Lung (tissue), 12 donors: ENCODE measurements around the gene ADAMTS3. TPM values are rescaled to one million over a fixed set of nuclear protein-coding genes. Genes with fewer than 3 reads are reported as not detected.

ENCODE experiments used
- ATAC-seq: fragments of 200-7000 bp; cut with Tn5 transposase; one replicate; pipeline ENCODE4 v1.9.1; 2020; ENCODE audit warnings: moderate number of reproducible peaks; ENCODE audit not compliant: insufficient read depth, low FRiP score
- DNase-seq, 3 donors: peaks; one replicate each; pipeline ENCODE4 v3.0.0-alpha.2; 2013 to 2017
- H3K27ac ChIP-seq, 2 donors: one replicate each; pipeline ENCODE4 v1.5.1; 2013; ENCODE audit warnings: mild to moderate bottlenecking in 2 of 2, moderate library complexity in 2 of 2, control low read depth in 1 of 2, inconsistent platforms in 1 of 2, low read depth in 1 of 2, low read length in 1 of 2
- H3K27me3 ChIP-seq, 3 donors: one replicate each; pipeline ENCODE4 v1.5.1; 2013; ENCODE audit warnings: low read length in 2 of 3; ENCODE audit not compliant: control insufficient read depth in 3 of 3, insufficient read depth in 3 of 3
- H3K36me3 ChIP-seq, 4 donors: one replicate each; pipeline ENCODE4 v1.5.1; 2013; ENCODE audit warnings: low read length in 4 of 4, mild to moderate bottlenecking in 1 of 4, moderate library complexity in 1 of 4; ENCODE audit not compliant: control insufficient read depth in 4 of 4, insufficient read depth in 4 of 4
- H3K4me1 ChIP-seq, 5 donors: one replicate each; pipeline ENCODE4 v1.5.1; 2013; ENCODE audit warnings: low read length in 5 of 5, mild to moderate bottlenecking in 2 of 5, moderate library complexity in 1 of 5; ENCODE audit not compliant: control insufficient read depth in 5 of 5, insufficient read depth in 5 of 5
- H3K4me3 ChIP-seq: one replicate; pipeline ENCODE4 v1.5.1; 2013; ENCODE audit warnings: mild to moderate bottlenecking, control low read depth, moderate library complexity
- H3K9ac ChIP-seq, 2 donors: one replicate each; pipeline ENCODE4 v1.5.1; 2013; ENCODE audit warnings: low read length in 2 of 2, control low read depth in 1 of 2; ENCODE audit not compliant: insufficient read depth in 1 of 2
- H3K9me3 ChIP-seq, 4 donors: one replicate each; pipeline ENCODE4 v1.5.1; 2013; ENCODE audit warnings: low read length in 3 of 4, mild to moderate bottlenecking in 1 of 4, moderate library complexity in 1 of 4; ENCODE audit not compliant: control insufficient read depth in 4 of 4, insufficient read depth in 3 of 4
- whole genome bisulfite sequencing, 2 donors: extraction: QIAGEN DNeasy Blood & Tissue Kit; methylation state at CpG; one replicate each; pipeline ENCODE4 v1.1.7; 2013; 5-methylcytosine and 5-hydroxymethylcytosine counted together
- polyA plus RNA-seq, 2 donors: library from polyadenylated mRNA; stranded (reverse); fragments of 200-250 nt; gene quantifications; one replicate each; pipeline ENCODE4 v1.2.1, GENCODE V29; 2013
- total RNA-seq, 2 donors: library from RNA; depleted of rRNA in 1 of 2; stranded (reverse); fragments of >200 nt in 1 of 2; gene quantifications; one replicate each; pipeline ENCODE4 v1.2.1, GENCODE V29; 2014 to 2021
- TF ChIP-seq, protein P1 (sequence below): IDR thresholded peaks from 2 replicates; pipeline ENCODE4 v1.5.1; 2012; ENCODE audit warnings: mild to moderate bottlenecking; ENCODE audit errors: control extremely low read depth, extremely low read depth
- donor health status: control.
- donor health status: control.
- donor health status: Bipolar disorder and iron deficiency.
- donor health status: healthy.
- donor health status: DM: yes; HTN: yes; CAD: no.

The ADAMTS3 gene
- total and polyA plus RNA-seq, 4 donors = 1.1 to 12.9 (median 2.1) TPM

DNA sequence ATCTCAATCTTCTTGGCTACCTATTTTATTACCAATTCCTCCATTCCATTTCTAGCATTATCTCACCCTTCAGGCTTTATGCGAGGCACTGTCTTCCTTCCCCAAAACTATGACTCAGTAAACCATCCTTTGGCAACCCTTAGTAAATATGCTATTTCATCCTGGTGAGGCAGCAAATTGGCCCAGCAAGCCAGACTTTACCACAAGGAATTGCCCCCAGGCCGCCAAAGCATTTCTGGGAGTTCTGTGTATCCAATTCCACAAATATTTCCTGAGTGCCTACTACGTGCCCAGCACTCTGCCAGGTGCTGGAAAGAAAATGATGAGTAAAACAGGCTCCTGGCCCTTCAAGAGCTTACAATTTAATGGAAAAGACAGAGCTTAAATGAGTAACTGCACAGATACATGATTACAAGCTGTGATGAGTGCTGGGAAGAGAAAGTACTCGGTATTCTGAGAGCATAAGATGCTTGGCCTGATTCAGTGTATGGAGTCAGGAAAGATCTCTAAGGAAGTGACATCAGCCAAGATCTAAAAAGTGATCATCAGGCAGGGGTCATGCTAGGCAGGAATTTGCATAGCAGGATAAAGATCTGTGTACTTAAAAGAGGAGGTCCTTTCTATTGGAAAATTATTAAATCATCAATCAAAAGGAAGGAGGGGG, 193.8 kb downstream of the ADAMTS3 start:
- H3K4me1 ChIP-seq = peaks cover 0 to 5% (median 0%) of the 10 kb centered on the region in 5 donors
- no peaks in the 10 kb centered on the region for H3K36me3 ChIP-seq
- no peak overlapping the region for H3K9ac ChIP-seq
- DNase-seq (no peak), ATAC-seq (no peak)
- no peak overlapping the region for H3K27ac ChIP-seq
- WGBS, 2 donors = 42 to 57% methylated on average over 4 of the region's 4 CpGs
- H3K4me3 ChIP-seq = no peak overlapping the region
- no peaks in the 10 kb centered on the region for H3K9me3 ChIP-seq
- no peaks in the 10 kb centered on the region for H3K27me3 ChIP-seq
- TF ChIP-seq, protein P1, sequence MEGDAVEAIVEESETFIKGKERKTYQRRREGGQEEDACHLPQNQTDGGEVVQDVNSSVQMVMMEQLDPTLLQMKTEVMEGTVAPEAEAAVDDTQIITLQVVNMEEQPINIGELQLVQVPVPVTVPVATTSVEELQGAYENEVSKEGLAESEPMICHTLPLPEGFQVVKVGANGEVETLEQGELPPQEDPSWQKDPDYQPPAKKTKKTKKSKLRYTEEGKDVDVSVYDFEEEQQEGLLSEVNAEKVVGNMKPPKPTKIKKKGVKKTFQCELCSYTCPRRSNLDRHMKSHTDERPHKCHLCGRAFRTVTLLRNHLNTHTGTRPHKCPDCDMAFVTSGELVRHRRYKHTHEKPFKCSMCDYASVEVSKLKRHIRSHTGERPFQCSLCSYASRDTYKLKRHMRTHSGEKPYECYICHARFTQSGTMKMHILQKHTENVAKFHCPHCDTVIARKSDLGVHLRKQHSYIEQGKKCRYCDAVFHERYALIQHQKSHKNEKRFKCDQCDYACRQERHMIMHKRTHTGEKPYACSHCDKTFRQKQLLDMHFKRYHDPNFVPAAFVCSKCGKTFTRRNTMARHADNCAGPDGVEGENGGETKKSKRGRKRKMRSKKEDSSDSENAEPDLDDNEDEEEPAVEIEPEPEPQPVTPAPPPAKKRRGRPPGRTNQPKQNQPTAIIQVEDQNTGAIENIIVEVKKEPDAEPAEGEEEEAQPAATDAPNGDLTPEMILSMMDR = no peak

GRCh38 chr4:72374159-72374558, 194.9 kb downstream of the ADAMTS3 start:
- no peak overlapping the region for H3K4me3 ChIP-seq
- no peaks in the 10 kb centered on the region for H3K27me3 ChIP-seq
- ATAC-seq (no peak), DNase-seq (no peak)
- TF ChIP-seq, protein P1 = no peak
- no peak overlapping the region for H3K27ac ChIP-seq
- no peaks in the 10 kb centered on the region for H3K9me3 ChIP-seq
- no peaks in the 10 kb centered on the region for H3K36me3 ChIP-seq
- WGBS, 2 donors = 77 to 88% methylated on average over 1 of the region's 1 CpG
- peaks cover 0 to 5% (median 0%) of the 10 kb centered on the region in 5 donors for H3K4me1 ChIP-seq
- no peak overlapping the region for H3K9ac ChIP-seq

- no peak overlapping the region for H3K9ac ChIP-seq
- H3K4me3 ChIP-seq = no peak overlapping the region
- no peaks in the 10 kb centered on the region for H3K36me3 ChIP-seq
- TF ChIP-seq, protein P1 = no peak
- H3K9me3 ChIP-seq = no peaks in the 10 kb centered on the region
- no peaks in the 10 kb centered on the region for H3K4me1 ChIP-seq
- no peak for ATAC-seq
- H3K27ac ChIP-seq = no peak overlapping the region
- H3K27me3 ChIP-seq = no peaks in the 10 kb centered on the region
- DNase-seq = no peak
These were observed 202.4 kb downstream of the ADAMTS3 start for GRCh38 chr4:72366601-72367000.

DNA sequence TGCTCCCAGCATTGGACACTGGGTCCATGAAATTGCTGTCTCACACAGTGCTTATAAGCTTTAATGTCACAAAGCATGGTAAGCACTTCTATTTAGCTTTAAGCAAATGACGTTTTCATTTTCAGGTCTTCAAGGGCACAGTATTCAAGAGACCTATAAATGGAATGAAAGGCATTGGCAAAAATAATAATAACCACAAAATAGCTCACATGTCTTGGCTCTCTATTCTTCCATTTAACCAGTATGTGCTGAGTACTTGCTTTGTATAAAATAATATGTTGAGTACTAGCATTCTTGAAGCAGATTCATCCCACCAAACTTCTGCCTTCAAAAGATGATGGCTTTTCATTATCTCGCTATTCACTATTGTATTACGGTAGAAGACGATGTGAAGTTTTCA, 203.0 kb downstream of the ADAMTS3 start:
- 90 to 91% methylated on average over 4 of the region's 4 CpGs for WGBS, 2 donors
- no peak overlapping the region for H3K9ac ChIP-seq
- no peak overlapping the region for H3K4me3 ChIP-seq
- DNase-seq (no peak), ATAC-seq (no peak)
- no peaks in the 10 kb centered on the region for H3K36me3 ChIP-seq
- no peaks in the 10 kb centered on the region for H3K9me3 ChIP-seq
- TF ChIP-seq, protein P1 = no peak
- H3K27me3 ChIP-seq = no peaks in the 10 kb centered on the region
- no peaks in the 10 kb centered on the region for H3K4me1 ChIP-seq
- H3K27ac ChIP-seq = no peak overlapping the region
